ENCODE data around the gene WDR89.
"Not testable (repeated sequence)": the region's sequence is repeated elsewhere in the genome, so short reads cannot be mapped to it uniquely, and the experiment has no call there.

WDR89 gene

GRCh38 chr14:63650256-63650952 lies 8.7 kb upstream of the WDR89 start:
- DNase-seq = no peak

GRCh38 chr14:63647696-63648410 lies 6.2 kb upstream of the WDR89 start:
- DNase-seq = no peak

- DNase-seq = no peak
Measured at GRCh38 chr14:63644741-63645140, 3.1 kb upstream of the WDR89 start.

DNA sequence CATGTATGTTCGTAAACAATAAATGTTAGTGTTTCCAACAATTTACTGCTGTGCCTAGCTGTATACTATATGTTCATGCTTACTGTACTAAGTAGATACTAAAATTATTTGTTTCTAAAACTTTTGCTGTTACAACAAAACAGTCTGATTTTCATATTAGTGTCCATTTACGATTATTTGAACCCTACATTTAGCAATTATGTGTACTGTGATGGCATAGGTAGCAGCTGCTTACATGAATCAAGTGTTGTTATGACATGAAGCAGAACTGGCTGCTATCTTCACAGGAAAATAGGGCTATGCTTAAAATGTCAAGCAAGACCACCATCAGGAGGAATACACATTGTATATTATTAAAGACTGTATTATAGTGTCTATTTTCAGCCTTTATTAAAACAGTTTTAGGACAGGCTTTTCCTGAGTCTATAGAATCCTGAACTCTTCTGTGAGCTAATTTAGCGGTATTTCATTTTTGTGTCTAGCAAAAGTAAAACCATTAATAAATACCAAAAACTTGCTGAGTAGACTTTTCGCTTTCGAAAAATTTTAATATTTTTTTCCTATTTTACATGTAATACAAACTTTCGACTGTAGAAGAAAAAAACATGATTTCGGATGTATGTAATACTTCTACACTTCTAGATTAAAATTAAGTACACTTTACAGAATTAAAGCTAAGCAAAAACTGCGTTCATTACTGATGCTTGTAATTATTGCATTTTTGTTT lies 1.1 kb upstream of the WDR89 start:
- DNase-seq = no peak

- DNase-seq = peak; percentile 99
Measured at GRCh38 chr14:63642229-63642611, 549 bp upstream of the WDR89 start.

GRCh38 chr14:63638493-63638892 lies 3.2 kb downstream of the WDR89 start:
- DNase-seq = no peak

DNA sequence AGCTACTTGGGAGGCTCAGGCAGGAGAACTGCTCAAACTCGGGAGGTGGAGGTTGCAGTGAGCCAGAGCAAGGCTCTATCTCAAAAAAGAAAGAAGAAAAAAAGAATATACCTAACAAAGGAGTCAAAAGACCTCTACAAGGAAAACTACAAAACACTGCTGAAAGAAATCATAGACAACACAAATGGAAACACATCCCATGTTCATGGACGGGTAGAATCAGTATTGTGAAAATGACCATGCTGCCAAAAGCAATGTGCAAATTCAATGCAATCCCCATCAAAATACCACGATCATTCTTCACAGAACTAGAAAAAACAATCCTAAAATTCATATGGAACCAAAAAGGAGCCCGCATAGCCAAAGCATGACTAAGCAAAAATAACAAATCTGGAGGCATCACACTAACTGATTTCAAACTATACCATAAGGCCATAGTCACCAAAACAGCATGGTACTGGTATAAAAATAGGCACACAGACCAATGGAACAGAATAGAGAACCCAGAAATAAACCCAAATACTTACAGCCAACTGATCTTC lies 5.5 kb downstream of the WDR89 start:
- not testable (repeated sequence) for DNase-seq

- DNase-seq = no peak
Measured at GRCh38 chr14:63633801-63634200, 7.9 kb downstream of the WDR89 start.

DNA sequence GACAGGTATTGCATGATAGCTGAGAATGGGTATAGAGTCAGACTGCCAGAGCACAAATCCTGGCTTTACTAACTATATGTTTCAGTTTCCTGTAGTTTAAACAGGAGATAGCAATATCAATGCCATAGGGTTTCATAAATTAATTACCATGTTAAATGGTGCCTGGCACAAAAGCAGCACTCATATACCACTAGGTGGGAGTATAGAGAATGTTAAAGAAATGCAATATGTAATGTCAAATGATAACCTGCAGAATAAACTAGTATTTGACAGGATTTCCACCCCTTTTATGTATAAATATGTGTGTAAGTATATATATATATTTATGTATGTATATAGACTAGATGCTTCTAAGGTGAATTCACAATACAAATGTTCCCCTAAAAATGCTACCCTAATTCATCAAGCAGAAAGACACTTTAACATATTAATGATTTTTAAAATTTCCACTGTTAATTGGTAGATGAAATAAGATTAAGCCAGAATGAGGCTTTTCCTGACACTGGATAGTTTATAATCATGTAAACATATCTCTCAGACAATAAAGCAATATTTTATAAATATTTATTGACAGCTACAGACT lies 8.6 kb downstream of the WDR89 start:
- peak; percentile 66 for DNase-seq

DNA sequence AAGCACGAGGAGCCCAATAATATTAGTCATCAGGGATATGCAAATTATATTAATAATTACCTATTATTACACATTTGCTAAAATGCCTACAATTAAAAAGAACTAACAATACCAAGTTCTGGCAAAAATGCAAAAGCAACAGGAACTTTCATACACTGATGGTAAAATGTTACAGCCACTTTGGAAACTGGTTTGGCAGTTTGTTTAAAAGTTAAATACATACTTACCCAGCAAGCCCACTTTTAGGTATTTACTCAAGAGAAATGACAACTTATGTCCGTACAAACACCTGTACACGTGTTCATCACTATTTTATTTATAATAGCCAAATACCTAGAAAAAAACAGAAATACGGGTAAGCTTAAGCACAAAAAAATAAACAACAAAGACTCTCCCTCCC lies 17.0 kb downstream of the WDR89 start:
- DNase-seq = no peak

DNA sequence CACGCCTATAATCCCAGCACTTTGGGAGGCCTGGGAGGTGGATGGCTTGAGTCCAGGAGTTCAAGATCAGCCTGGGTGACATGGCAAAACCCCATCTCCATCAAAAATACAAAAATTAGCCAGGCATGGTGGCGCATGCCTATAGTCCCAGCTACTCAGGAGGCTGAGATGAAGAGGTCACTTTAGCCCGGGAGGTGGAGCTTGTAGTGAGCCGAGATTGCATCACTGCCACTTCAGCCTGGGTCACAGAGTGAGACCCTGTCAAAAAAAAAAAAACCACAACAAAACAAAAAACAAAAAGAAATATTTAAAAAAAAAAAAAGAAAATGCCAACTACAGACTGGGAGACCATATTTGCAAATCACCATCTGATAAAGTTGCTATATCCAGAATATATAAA lies 17.5 kb downstream of the WDR89 start:
- DNase-seq = no peak

GRCh38 chr14:63621975-63622374 lies 19.7 kb downstream of the WDR89 start:
- DNase-seq = not testable (repeated sequence)

DNA sequence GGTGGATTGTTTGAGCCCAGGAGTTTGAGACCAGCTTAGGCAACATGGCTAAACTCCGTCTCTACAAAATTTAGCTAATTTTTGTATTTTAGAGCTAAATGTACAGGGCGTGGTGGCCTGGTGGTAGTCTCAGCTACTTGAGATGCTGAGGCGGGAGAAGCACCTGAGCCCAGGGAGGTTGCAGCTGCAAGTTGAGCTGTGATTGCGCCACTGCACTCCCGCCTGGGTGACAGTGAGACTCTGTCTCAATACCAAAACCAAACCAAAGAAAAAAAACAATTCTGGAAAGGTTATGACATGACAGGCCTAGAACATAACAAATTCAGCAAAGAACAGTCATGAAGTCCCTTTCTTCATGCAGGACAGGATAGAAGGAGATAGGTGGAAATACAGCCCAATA lies 25.7 kb downstream of the WDR89 start:
- DNase-seq = no peak

DNA sequence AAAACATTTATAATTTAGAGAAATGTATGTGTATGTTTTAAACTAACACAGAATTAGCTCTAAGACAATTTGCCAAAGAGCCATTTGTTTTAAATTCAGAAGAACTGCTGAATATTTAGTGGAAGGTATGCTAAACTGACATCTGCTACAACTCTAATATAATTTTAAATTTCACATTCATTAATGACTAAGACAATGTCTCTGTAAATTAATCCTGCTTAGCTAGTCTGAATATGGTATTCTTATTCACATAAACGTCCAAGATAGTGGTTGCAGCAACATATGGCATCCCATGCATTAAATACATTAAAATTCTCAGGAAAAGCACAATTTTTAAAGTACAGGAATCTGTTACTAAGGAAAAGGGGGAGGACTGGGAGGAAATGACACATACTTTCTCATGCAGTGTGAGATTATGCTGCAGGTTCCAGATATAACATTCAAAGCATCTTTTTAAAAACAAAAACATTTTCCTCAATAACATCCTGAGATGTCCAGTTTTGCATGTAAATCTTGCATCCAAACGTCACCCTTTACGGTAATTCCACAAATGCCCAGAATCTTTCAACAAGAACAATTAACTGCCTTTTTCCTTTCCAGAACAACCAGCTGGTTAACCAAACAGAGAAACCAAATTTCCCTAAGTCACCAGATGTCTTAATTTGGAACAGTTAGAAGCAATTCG lies 26.9 kb downstream of the WDR89 start:
- peak; percentile 10 for DNase-seq

- no peak for DNase-seq
Measured at GRCh38 chr14:63611078-63611477, 30.6 kb downstream of the WDR89 start.

DNA sequence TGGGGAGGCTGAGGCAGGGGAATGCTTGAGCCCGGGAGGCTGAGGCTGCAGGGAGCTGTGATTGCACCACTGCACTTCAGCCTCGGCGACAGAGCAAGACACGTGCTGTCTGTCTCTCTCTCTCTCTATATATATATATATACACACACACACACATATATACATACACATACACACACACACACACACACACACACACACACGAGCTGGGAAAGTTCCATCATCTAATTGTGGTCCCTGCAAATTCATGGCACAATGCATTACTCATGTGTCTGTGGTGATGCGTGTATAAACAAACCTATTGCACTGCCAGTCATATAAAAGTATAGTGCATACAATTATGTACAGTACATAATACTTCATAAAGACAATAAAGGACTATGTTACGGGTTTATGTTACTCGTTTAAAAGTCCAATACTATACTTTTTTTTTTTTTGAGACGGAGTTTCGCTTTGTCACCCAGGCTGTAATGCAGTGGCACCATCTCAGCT lies 36.6 kb downstream of the WDR89 start:
- no peak for DNase-seq

DNA sequence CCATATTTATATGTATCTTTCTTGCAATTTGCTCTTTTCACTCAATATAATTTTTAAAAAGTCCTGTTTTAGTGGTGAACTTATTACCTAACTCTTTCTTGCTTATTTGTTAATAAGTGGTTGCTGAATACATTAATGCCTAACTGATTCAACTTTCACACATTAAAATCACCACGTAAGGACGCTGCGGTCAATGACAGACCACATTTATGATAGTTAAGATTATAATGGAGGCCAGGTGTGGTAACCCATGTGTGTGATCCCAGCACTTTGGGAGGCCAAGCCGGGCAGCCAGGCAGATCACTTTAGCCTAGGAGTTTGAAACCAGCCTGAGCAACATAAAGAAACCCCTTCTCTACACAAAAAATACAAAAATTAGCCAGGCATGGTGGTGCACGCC lies 37.0 kb downstream of the WDR89 start:
- no peak for DNase-seq

- peak; percentile 78 for DNase-seq
Measured at GRCh38 chr14:63603749-63604277, 37.9 kb downstream of the WDR89 start.

- no peak for DNase-seq
Measured at GRCh38 chr14:63598807-63599206, 42.9 kb downstream of the WDR89 start.

DNA sequence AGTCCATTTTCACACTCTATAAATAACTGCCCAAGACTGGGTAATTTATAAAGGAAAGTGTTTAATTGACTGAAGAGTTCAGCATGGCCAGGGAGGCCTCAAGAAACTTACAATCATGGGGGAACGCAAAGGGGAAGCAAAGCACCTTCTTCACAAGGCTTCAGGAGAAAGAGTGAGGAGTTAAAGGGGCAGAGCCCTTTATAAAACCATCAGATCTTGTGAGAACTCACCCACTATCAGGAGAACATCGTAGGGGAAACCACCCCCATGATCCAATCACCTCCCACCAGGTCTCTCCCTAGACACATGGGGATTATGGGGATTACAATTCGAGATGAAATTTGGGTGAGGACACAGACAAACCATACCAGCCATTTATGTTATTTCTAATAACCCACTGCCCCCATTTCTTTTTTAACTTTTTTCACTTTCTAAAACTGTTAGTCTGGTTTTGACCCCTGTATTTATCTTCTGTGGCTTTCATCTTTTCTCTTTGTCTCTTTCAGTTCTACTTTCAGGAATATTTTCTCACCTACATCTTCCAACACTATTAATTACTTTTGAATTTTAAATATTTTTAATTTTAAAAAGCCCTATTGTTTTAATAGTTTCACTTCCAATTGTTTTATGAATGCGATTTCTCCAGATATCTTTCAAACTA lies 44.5 kb downstream of the WDR89 start:
- DNase-seq = no peak

GRCh38 chr14:63594455-63595372 lies 47.0 kb downstream of the WDR89 start:
- no peak for DNase-seq
